Brain microvascular endothelial cell (primary cell): ENCODE measurements around the gene POLD3.

ENCODE experiments used
- DNase-seq: peaks from one replicate; pipeline ENCODE4 v3.0.0-alpha.2; 2020
- H3K27ac ChIP-seq: fragments of 250-450 bp; sonication (Bioruptor Pico); 2 replicates; pipeline ENCODE4 v1.5.1; 2020; ENCODE audit warnings: mild to moderate bottlenecking, moderate library complexity
- H3K27me3 ChIP-seq: fragments of 250-450 bp; sonication (Bioruptor Pico); replicated peaks from 2 replicates; pipeline ENCODE4 v1.5.1; 2020; ENCODE audit warnings: mild to moderate bottlenecking
- H3K36me3 ChIP-seq: fragments of 250-450 bp; sonication (Bioruptor Pico); replicated peaks from 2 replicates; pipeline ENCODE4 v1.5.1; 2020; ENCODE audit warnings: mild to moderate bottlenecking
- H3K4me3 ChIP-seq: 2 replicates; pipeline ENCODE4 v1.5.1; 2011; ENCODE audit warnings: low read depth, mild to moderate bottlenecking, control low read depth, low read length, moderate library complexity
- in situ Hi-C: cut with HindIII; loops from 2 replicates; pipeline ENCODE4 v1.10.0; 2017; ENCODE audit warnings: low sequenced_read_pairs, low pct_ligation_motif_present
- TF ChIP-seq, protein P1 (sequence below): IDR thresholded peaks from 2 replicates; pipeline ENCODE4 v1.5.1; 2011; ENCODE audit warnings: low read depth, mild to moderate bottlenecking, moderate library complexity, low read length, control low read depth, inconsistent platforms; ENCODE audit errors: missing control alignments

Gene POLD3

DNA sequence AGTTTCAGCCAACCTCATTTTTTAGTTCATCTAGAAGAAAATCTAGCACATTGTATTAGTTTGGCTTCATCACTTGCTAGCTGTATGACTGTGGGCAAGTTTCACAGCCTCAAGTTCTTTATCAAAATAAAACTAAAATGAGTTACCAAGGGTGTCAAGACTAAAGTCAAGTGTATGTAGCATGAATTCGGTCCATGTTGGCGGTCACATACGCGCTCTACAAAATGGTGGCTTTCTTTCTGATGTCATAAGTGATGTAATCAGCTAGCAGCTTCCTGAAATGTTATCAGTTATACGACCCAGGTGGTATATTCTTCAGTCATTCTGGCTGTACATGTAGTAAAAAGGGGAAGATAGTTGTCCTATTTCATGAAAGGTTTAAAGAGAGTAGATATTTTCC is 50.5 kb downstream of the POLD3 start:
- H3K36me3 ChIP-seq, result no peaks in the 10 kb centered on the region
- no peak for DNase-seq
- H3K4me3 ChIP-seq, result no peak overlapping the region
- in situ Hi-C loops, result no loop called here
- no peaks in the 10 kb centered on the region for H3K27me3 ChIP-seq
- TF ChIP-seq, protein P1, sequence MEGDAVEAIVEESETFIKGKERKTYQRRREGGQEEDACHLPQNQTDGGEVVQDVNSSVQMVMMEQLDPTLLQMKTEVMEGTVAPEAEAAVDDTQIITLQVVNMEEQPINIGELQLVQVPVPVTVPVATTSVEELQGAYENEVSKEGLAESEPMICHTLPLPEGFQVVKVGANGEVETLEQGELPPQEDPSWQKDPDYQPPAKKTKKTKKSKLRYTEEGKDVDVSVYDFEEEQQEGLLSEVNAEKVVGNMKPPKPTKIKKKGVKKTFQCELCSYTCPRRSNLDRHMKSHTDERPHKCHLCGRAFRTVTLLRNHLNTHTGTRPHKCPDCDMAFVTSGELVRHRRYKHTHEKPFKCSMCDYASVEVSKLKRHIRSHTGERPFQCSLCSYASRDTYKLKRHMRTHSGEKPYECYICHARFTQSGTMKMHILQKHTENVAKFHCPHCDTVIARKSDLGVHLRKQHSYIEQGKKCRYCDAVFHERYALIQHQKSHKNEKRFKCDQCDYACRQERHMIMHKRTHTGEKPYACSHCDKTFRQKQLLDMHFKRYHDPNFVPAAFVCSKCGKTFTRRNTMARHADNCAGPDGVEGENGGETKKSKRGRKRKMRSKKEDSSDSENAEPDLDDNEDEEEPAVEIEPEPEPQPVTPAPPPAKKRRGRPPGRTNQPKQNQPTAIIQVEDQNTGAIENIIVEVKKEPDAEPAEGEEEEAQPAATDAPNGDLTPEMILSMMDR, result no peak
- H3K27ac ChIP-seq, result no peak overlapping the region

GRCh38 chr11:74644081-74644480 is 51.7 kb downstream of the POLD3 start:
- DNase-seq, result no peak
- no peak overlapping the region for H3K4me3 ChIP-seq
- TF ChIP-seq, protein P1, result no peak
- in situ Hi-C loops, result no loop called here
- no peaks in the 10 kb centered on the region for H3K36me3 ChIP-seq
- no peak overlapping the region for H3K27ac ChIP-seq
- H3K27me3 ChIP-seq, result no peaks in the 10 kb centered on the region

DNA sequence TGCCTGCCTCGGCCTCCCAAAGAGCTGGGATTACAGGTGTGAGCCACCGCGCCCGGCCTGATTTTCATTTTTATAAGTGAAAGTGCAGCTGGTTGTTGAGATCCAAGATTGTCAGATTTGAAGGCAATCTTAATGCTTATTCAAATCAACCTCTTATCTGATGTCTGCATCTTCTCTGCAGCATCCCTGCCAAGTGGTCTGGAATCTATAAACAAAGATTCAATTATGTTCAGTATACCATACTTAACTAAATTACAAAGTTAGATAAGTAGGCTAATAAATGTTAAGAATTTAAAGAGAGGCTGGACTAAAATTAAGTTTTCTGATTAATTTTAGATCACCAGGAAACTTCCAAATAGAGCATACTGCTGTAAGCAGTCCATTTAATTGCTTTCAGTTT is 53.8 kb downstream of the POLD3 start:
- Histone ChIP-seq H3K27me3 (no peaks in the 10 kb centered on the region), H3K27ac (no peak overlapping the region), H3K36me3 (no peaks in the 10 kb centered on the region), H3K4me3 (no peak overlapping the region)
- TF ChIP-seq, protein P1, result no peak
- in situ Hi-C loops, result no loop called here
- no peak for DNase-seq

DNA sequence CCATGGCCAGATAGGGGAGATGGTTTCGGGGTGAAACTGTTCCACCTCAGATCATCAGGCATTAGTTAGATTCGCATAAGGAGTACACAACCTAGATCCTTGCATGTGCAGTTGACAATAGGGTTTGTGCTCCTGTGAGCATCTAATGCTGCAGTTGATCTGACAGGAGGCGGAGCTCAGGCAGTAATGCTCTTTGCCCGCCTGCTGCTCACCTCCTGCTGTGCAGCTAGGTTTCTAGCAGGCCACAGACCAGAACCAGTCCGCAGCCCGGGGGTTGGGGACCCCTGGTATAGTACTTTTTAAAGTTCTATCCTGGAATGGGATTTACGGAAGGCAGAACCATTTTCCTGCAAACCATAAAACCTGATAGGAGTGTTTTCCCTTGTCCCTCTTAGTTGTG is 54.6 kb downstream of the POLD3 start:
- Histone ChIP-seq H3K27me3 (no peaks in the 10 kb centered on the region), H3K36me3 (no peaks in the 10 kb centered on the region), H3K4me3 (no peak overlapping the region), H3K27ac (no peak overlapping the region)
- TF ChIP-seq, protein P1, result no peak
- in situ Hi-C loops, result no loop called here
- DNase-seq, result no peak

GRCh38 chr11:74647404-74647803 is 55.0 kb downstream of the POLD3 start:
- Histone ChIP-seq H3K27ac (no peak overlapping the region), H3K36me3 (no peaks in the 10 kb centered on the region), H3K27me3 (no peaks in the 10 kb centered on the region), H3K4me3 (no peak overlapping the region)
- in situ Hi-C loops, result no loop called here
- DNase-seq, result no peak
- TF ChIP-seq, protein P1, result no peak

DNA sequence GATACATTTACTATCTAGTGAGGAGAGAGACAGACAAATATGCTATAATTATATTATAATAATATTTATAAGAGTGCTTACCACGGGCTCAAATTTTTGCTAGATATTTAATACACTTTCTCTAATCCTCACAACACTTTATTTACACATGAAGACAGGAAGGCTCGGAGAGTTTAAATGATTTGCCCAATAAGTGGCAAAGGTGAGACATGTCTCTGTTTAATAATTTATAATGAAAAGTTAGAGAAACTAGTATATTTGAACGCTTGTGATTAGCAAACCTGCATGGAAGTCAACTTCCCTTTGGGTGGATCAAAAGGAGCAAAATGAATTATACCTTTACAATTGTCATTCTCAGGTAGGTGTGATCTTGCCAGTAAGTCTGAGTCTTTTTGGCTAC is 55.4 kb downstream of the POLD3 start:
- TF ChIP-seq, protein P1, result no peak
- in situ Hi-C loops, result no loop called here

More for the DNA sequence above, 55.4 kb downstream of the POLD3 start:
- H3K4me3 ChIP-seq, result no peak overlapping the region
- no peak overlapping the region for H3K27ac ChIP-seq
- no peaks in the 10 kb centered on the region for H3K36me3 ChIP-seq
- DNase-seq, result no peak
- H3K27me3 ChIP-seq, result no peaks in the 10 kb centered on the region
